ENCODE results near the gene TMEM131.

Gene TMEM131

GRCh38 chr2:97998431-97999005 lies 2.8 kb upstream of the TMEM131 start:
- Histone ChIP-seq H3K18ac (ENCODE audit: low read length) (no peak overlapping the region), H2BK5ac (ENCODE audit: low read depth, low read length, poor library complexity) (no peak overlapping the region), H3K14ac (ENCODE audit: low read length) (no peak overlapping the region), H3K4me2 (ENCODE audit: low read length) (no peak overlapping the region), H2BK120ac (ENCODE audit: insufficient read depth, low read length, poor library complexity) (no peak overlapping the region), H3K4ac (ENCODE audit: low read depth, low read length) (no peak overlapping the region), H2AK5ac (ENCODE audit: low read length) (no peak overlapping the region), H2AFZ (ENCODE audit: insufficient read depth, low read length, poor library complexity) (no peak overlapping the region), H3K36me3 (ENCODE audit: control insufficient read depth in 1 of 2, insufficient read depth in 2 of 2, low read length in 2 of 2) (no peaks in the 10 kb centered on the region), H3K27ac (ENCODE audit: low read depth, low read length) (no peak overlapping the region), H3K4me1 (ENCODE audit: control insufficient read depth in 1 of 2, insufficient read depth in 2 of 2, low read length in 2 of 2) (peaks cover 8 to 11% of the 10 kb centered on the region in 2 experiments), H3K23ac (ENCODE audit: low read length) (no peak overlapping the region), H3K4me3 (ENCODE audit: low read depth, low read length) (no peak overlapping the region), H3K79me2 (ENCODE audit: control insufficient read depth, insufficient read depth, low read length, poor library complexity) (peaks cover 12% of the 10 kb centered on the region), H2BK12ac (ENCODE audit: low read length) (no peak overlapping the region), H4K8ac (ENCODE audit: low read depth, low read length) (no peak overlapping the region), H3K9me3 (ENCODE audit: insufficient read depth, low read depth, low read length) (no peaks in the 10 kb centered on the region), H3K9ac (ENCODE audit: low read length) (no peak overlapping the region), H4K91ac (ENCODE audit: low read depth, low read length) (no peak overlapping the region), H3K79me1 (ENCODE audit: low read length) (peaks cover 13% of the 10 kb centered on the region), H4K12ac (ENCODE audit: low read depth, low read length) (no peak overlapping the region), H3K27me3 (ENCODE audit: insufficient read depth, low read length) (no peaks in the 10 kb centered on the region)
- no CpG with 5 or more reads among the region's 1 CpG for WGBS (ENCODE audit: extremely low coverage, insufficient coverage, insufficient read length)
- DNase-seq: no peak

GRCh38 chr2:97997784-97998392 lies 2.1 kb upstream of the TMEM131 start:
- Histone ChIP-seq H2AFZ (ENCODE audit: insufficient read depth, low read length, poor library complexity) (no peak overlapping the region), H4K12ac (ENCODE audit: low read depth, low read length) (no peak overlapping the region), H2BK5ac (ENCODE audit: low read depth, low read length, poor library complexity) (no peak overlapping the region), H4K91ac (ENCODE audit: low read depth, low read length) (no peak overlapping the region), H3K27me3 (ENCODE audit: insufficient read depth, low read length) (no peaks in the 10 kb centered on the region), H3K79me2 (ENCODE audit: control insufficient read depth, insufficient read depth, low read length, poor library complexity) (peaks cover 12% of the 10 kb centered on the region), H3K18ac (ENCODE audit: low read length) (no peak overlapping the region), H2AK5ac (ENCODE audit: low read length) (no peak overlapping the region), H3K9me3 (ENCODE audit: insufficient read depth, low read depth, low read length) (no peaks in the 10 kb centered on the region), H2BK12ac (ENCODE audit: low read length) (no peak overlapping the region), H3K23ac (ENCODE audit: low read length) (no peak overlapping the region), H3K4me2 (ENCODE audit: low read length) (no peak overlapping the region), H2BK120ac (ENCODE audit: insufficient read depth, low read length, poor library complexity) (no peak overlapping the region), H3K9ac (ENCODE audit: low read length) (no peak overlapping the region), H3K4me1 (ENCODE audit: control insufficient read depth in 1 of 2, insufficient read depth in 2 of 2, low read length in 2 of 2) (peaks cover 8 to 11% of the 10 kb centered on the region in 2 experiments), H4K8ac (ENCODE audit: low read depth, low read length) (no peak overlapping the region), H3K4me3 (ENCODE audit: low read depth, low read length) (no peak overlapping the region), H3K36me3 (ENCODE audit: control insufficient read depth in 1 of 2, insufficient read depth in 2 of 2, low read length in 2 of 2) (no peaks in the 10 kb centered on the region), H3K14ac (ENCODE audit: low read length) (no peak overlapping the region), H3K27ac (ENCODE audit: low read depth, low read length) (no peak overlapping the region), H3K79me1 (ENCODE audit: low read length) (peaks cover 13% of the 10 kb centered on the region), H3K4ac (ENCODE audit: low read depth, low read length) (no peak overlapping the region)
- DNase-seq: no peak
- WGBS (ENCODE audit: extremely low coverage, insufficient coverage, insufficient read length): no CpG with 5 or more reads among the region's 8 CpGs

- DNase-seq: no peak
- H3K36me3 ChIP-seq (ENCODE audit: control insufficient read depth in 1 of 2, insufficient read depth in 2 of 2, low read length in 2 of 2): no peaks in the 10 kb centered on the region
- H2BK12ac ChIP-seq (ENCODE audit: low read length): no peak overlapping the region
- no peak overlapping the region for H3K9ac ChIP-seq (ENCODE audit: low read length)
- no peak overlapping the region for H3K27ac ChIP-seq (ENCODE audit: low read depth, low read length)
- no peak overlapping the region for H2BK120ac ChIP-seq (ENCODE audit: insufficient read depth, low read length, poor library complexity)
- no peak overlapping the region for H3K18ac ChIP-seq (ENCODE audit: low read length)
- H3K79me1 ChIP-seq (ENCODE audit: low read length): peaks cover 13% of the 10 kb centered on the region
- H2AK5ac ChIP-seq (ENCODE audit: low read length): no peak overlapping the region
- H3K4me2 ChIP-seq (ENCODE audit: low read length): no peak overlapping the region
- H3K79me2 ChIP-seq (ENCODE audit: control insufficient read depth, insufficient read depth, low read length, poor library complexity): peaks cover 12% of the 10 kb centered on the region
- H3K4ac ChIP-seq (ENCODE audit: low read depth, low read length): no peak overlapping the region
- H3K23ac ChIP-seq (ENCODE audit: low read length): no peak overlapping the region
- peak overlapping the region; percentile 10 for H4K91ac ChIP-seq (ENCODE audit: low read depth, low read length)
- H3K27me3 ChIP-seq (ENCODE audit: insufficient read depth, low read length): no peaks in the 10 kb centered on the region
- peak overlapping the region; percentile 16 for H3K14ac ChIP-seq (ENCODE audit: low read length)
- no CpG with 5 or more reads among the region's 19 CpGs for WGBS (ENCODE audit: extremely low coverage, insufficient coverage, insufficient read length)
- no peaks in the 10 kb centered on the region for H3K9me3 ChIP-seq (ENCODE audit: insufficient read depth, low read depth, low read length)
- H3K4me1 ChIP-seq (ENCODE audit: control insufficient read depth in 1 of 2, insufficient read depth in 2 of 2, low read length in 2 of 2): peaks cover 8 to 11% of the 10 kb centered on the region in 2 experiments
- H2BK5ac ChIP-seq (ENCODE audit: low read depth, low read length, poor library complexity): no peak overlapping the region
- H4K12ac ChIP-seq (ENCODE audit: low read depth, low read length): no peak overlapping the region
- H4K8ac ChIP-seq (ENCODE audit: low read depth, low read length): peak overlapping the region; percentile 59
- peak overlapping the region; percentile 86 for H2AFZ ChIP-seq (ENCODE audit: insufficient read depth, low read length, poor library complexity)
- H3K4me3 ChIP-seq (ENCODE audit: low read depth, low read length): no peak overlapping the region
These were observed 931 bp upstream of the TMEM131 start for GRCh38 chr2:97996679-97997078.

- H3K9me3 ChIP-seq (ENCODE audit: insufficient read depth, low read depth, low read length): no peaks in the 10 kb centered on the region
- H3K79me1 ChIP-seq (ENCODE audit: low read length): peaks cover 13% of the 10 kb centered on the region
- peak overlapping the region; percentile 76 for H3K9ac ChIP-seq (ENCODE audit: low read length)
- H4K91ac ChIP-seq (ENCODE audit: low read depth, low read length): peak overlapping the region; percentile 88
- H3K36me3 ChIP-seq (ENCODE audit: control insufficient read depth in 1 of 2, insufficient read depth in 2 of 2, low read length in 2 of 2): no peaks in the 10 kb centered on the region
- H3K4me3 ChIP-seq (ENCODE audit: low read depth, low read length): peak overlapping the region; percentile 95
- peak overlapping the region; percentile 27 for H2BK120ac ChIP-seq (ENCODE audit: insufficient read depth, low read length, poor library complexity)
- H3K23ac ChIP-seq (ENCODE audit: low read length): no peak overlapping the region
- peak overlapping the region; percentile 23 for H3K14ac ChIP-seq (ENCODE audit: low read length)
- peak overlapping the region; percentile 3 for H3K18ac ChIP-seq (ENCODE audit: low read length)
- peak overlapping the region; percentile 47 for H2BK5ac ChIP-seq (ENCODE audit: low read depth, low read length, poor library complexity)
- peak overlapping the region; percentile 85 for H4K8ac ChIP-seq (ENCODE audit: low read depth, low read length)
- peak overlapping the region; percentile 21 for H2AFZ ChIP-seq (ENCODE audit: insufficient read depth, low read length, poor library complexity)
- WGBS (ENCODE audit: extremely low coverage, insufficient coverage, insufficient read length): no CpG with 5 or more reads among the region's 81 CpGs
- peak overlapping the region; percentile 82 for H3K4ac ChIP-seq (ENCODE audit: low read depth, low read length)
- H3K27me3 ChIP-seq (ENCODE audit: insufficient read depth, low read length): no peaks in the 10 kb centered on the region
- peak overlapping the region; percentile 70 for H3K4me2 ChIP-seq (ENCODE audit: low read length)
- H2BK12ac ChIP-seq (ENCODE audit: low read length): no peak overlapping the region
- peaks cover 8 to 11% of the 10 kb centered on the region in 2 experiments for H3K4me1 ChIP-seq (ENCODE audit: control insufficient read depth in 1 of 2, insufficient read depth in 2 of 2, low read length in 2 of 2)
- no peak overlapping the region for H2AK5ac ChIP-seq (ENCODE audit: low read length)
- peak; percentile 49 to 74 for DNase-seq
- H4K12ac ChIP-seq (ENCODE audit: low read depth, low read length): peak overlapping the region; percentile 74
- peak overlapping the region; percentile 93 for H3K27ac ChIP-seq (ENCODE audit: low read depth, low read length)
- H3K79me2 ChIP-seq (ENCODE audit: control insufficient read depth, insufficient read depth, low read length, poor library complexity): peaks cover 12% of the 10 kb centered on the region
These were observed 568 bp downstream of the TMEM131 start for GRCh38 chr2:97995026-97995733.
